H9 (cell line): Measurements from ENCODE around the gene METTL22. TPM values are rescaled to one million over a fixed set of nuclear protein-coding genes. Genes with fewer than 3 reads are reported as not detected.
A peak's percentile ranks its signal among the peaks of the same experiment; 100 is the strongest.

Source experiments
- DNase-seq: peaks from one replicate; pipeline ENCODE4 v3.0.0-alpha.2; 2017
- H2AFZ ChIP-seq: one replicate; pipeline ENCODE4 v1.6.1; 2013; ENCODE audit warnings: mild to moderate bottlenecking, low read length, control low read depth, moderate library complexity
- H2AK5ac ChIP-seq: 2 replicates; pipeline ENCODE4 v1.6.1; 2013; ENCODE audit warnings: low read length, control low read depth, mixed read lengths; ENCODE audit not compliant: insufficient read length
- H2BK120ac ChIP-seq: one replicate; pipeline ENCODE4 v1.6.1; 2013; ENCODE audit warnings: low read depth, mild to moderate bottlenecking, low read length, control low read depth, inconsistent platforms; ENCODE audit not compliant: poor library complexity, severe bottlenecking
- H2BK12ac ChIP-seq: 2 replicates; pipeline ENCODE4 v1.6.1; 2013; ENCODE audit warnings: low read length, control low read depth, mixed read lengths, low read depth; ENCODE audit not compliant: insufficient read length
- H2BK15ac ChIP-seq: 2 replicates; pipeline ENCODE4 v1.6.1; 2013; ENCODE audit warnings: low read depth, low read length, control low read depth
- H2BK20ac ChIP-seq: one replicate; pipeline ENCODE4 v1.6.1; 2013; ENCODE audit warnings: low read depth, mild to moderate bottlenecking, low read length, control low read depth, inconsistent platforms; ENCODE audit not compliant: poor library complexity, severe bottlenecking
- H2BK5ac ChIP-seq: 2 replicates; pipeline ENCODE4 v1.6.1; 2013; ENCODE audit warnings: low read length, control low read depth, mixed read lengths; ENCODE audit not compliant: insufficient read length
- H3K14ac ChIP-seq: 2 replicates; pipeline ENCODE4 v1.6.1; 2013; ENCODE audit warnings: low read length, control low read depth; ENCODE audit not compliant: insufficient read depth
- H3K18ac ChIP-seq: 2 replicates; pipeline ENCODE4 v1.6.1; 2013; ENCODE audit warnings: low read depth, mild to moderate bottlenecking, mixed read lengths, low read length, control low read depth; ENCODE audit not compliant: insufficient read length
- H3K23ac ChIP-seq: 2 replicates; pipeline ENCODE4 v1.6.1; 2013; ENCODE audit warnings: low read length, control low read depth, mixed read lengths, low read depth; ENCODE audit not compliant: insufficient read length
- H3K23me2 ChIP-seq: 2 replicates; pipeline ENCODE4 v1.6.1; 2013; ENCODE audit warnings: low read depth, mild to moderate bottlenecking, mixed read lengths, low read length, control low read depth; ENCODE audit not compliant: insufficient read length, poor library complexity, severe bottlenecking
- H3K27ac ChIP-seq: 2 replicates; pipeline ENCODE4 v1.5.1; 2013; ENCODE audit warnings: low read length, control low read depth, mixed read lengths, low read depth; ENCODE audit not compliant: insufficient read length
- H3K27me3 ChIP-seq: 2 replicates; pipeline ENCODE4 v1.6.1; 2013; ENCODE audit warnings: low read length, control low read depth, inconsistent platforms; ENCODE audit not compliant: insufficient read depth
- H3K4ac ChIP-seq: 2 replicates; pipeline ENCODE4 v1.6.1; 2013; ENCODE audit warnings: low read depth, mild to moderate bottlenecking, control low read depth, inconsistent platforms, low read length, moderate library complexity
- H3K4me1 ChIP-seq: 2 replicates; pipeline ENCODE4 v1.6.1; 2013; ENCODE audit warnings: low read length, control low read depth, inconsistent platforms; ENCODE audit not compliant: insufficient read depth
- H3K4me2 ChIP-seq: 2 replicates; pipeline ENCODE4 v1.6.1; 2013; ENCODE audit warnings: low read length, control low read depth, mixed read lengths; ENCODE audit not compliant: insufficient read length, insufficient read depth
- H3K56ac ChIP-seq: 2 replicates; pipeline ENCODE4 v1.6.1; 2013; ENCODE audit warnings: low read depth, mild to moderate bottlenecking, mixed read lengths, low read length, control low read depth; ENCODE audit not compliant: insufficient read length
- H3K79me1 ChIP-seq: 2 replicates; pipeline ENCODE4 v1.6.1; 2013; ENCODE audit warnings: low read depth, mild to moderate bottlenecking, moderate library complexity, low read length, control low read depth, inconsistent platforms; ENCODE audit not compliant: insufficient read depth, poor library complexity, severe bottlenecking
- H3K79me2 ChIP-seq: 2 replicates; pipeline ENCODE4 v1.6.1; 2013; ENCODE audit warnings: low read length, control low read depth, inconsistent platforms; ENCODE audit not compliant: insufficient read depth
- H3K9ac ChIP-seq: 2 replicates; pipeline ENCODE4 v1.6.1; 2013; ENCODE audit warnings: low read length, control low read depth, mixed read lengths; ENCODE audit not compliant: insufficient read length; ENCODE audit errors: extremely low read depth
- H3K9me3 ChIP-seq: one replicate; pipeline ENCODE4 v1.6.1; 2013; ENCODE audit warnings: low read depth, low read length, inconsistent platforms; ENCODE audit not compliant: control insufficient read depth
- H3T11ph ChIP-seq: one replicate; pipeline ENCODE4 v1.6.1; 2013; ENCODE audit warnings: mild to moderate bottlenecking, low read length, control low read depth, inconsistent platforms
- H4K20me1 ChIP-seq: one replicate; pipeline ENCODE4 v1.6.1; 2013; ENCODE audit not compliant: control insufficient read depth, insufficient read length, insufficient read depth
- H4K5ac ChIP-seq: 2 replicates; pipeline ENCODE4 v1.6.1; 2013; ENCODE audit warnings: low read depth, mild to moderate bottlenecking, mixed read lengths, low read length, control low read depth; ENCODE audit not compliant: insufficient read length
- H4K8ac ChIP-seq: replicated peaks from 2 replicates; pipeline ENCODE4 v1.6.1; 2013; ENCODE audit warnings: low read length, control low read depth, mixed read lengths, low read depth; ENCODE audit not compliant: insufficient read length
- H4K91ac ChIP-seq: 2 replicates; pipeline ENCODE4 v1.6.1; 2013; ENCODE audit warnings: low read depth, mild to moderate bottlenecking, moderate library complexity, mixed read lengths, low read length, control low read depth; ENCODE audit not compliant: insufficient read length
- H3K27ac Mint-ChIP-seq, 3 experiments: 2 replicates in 2 of 3; 3 replicates in 1 of 3; pipeline ENCODE4 v1.8.0; 2020 to 2021; ENCODE audit warnings: mixed read lengths in 3 of 3, mild to moderate bottlenecking in 1 of 3, moderate library complexity in 1 of 3
- H3K27me3 Mint-ChIP-seq: 2 replicates; pipeline ENCODE4 v1.8.0; 2021; ENCODE audit warnings: low read depth, mild to moderate bottlenecking, moderate library complexity, mixed read lengths
- H3K36me3 Mint-ChIP-seq, 3 experiments: 2 replicates in 2 of 3; 3 replicates in 1 of 3; pipeline ENCODE4 v1.8.0; 2020 to 2021; ENCODE audit warnings: low read depth in 3 of 3, mixed read lengths in 3 of 3; ENCODE audit not compliant: insufficient read depth in 1 of 3
- H3K4me1 Mint-ChIP-seq, 2 experiments: 2 replicates each; pipeline ENCODE4 v1.8.0; 2020; ENCODE audit warnings: mixed read lengths in 2 of 2
- H3K4me3 Mint-ChIP-seq, 2 experiments: 2 replicates in 1 of 2; 3 replicates in 1 of 2; pipeline ENCODE4 v1.8.0; 2020 to 2021; ENCODE audit warnings: mild to moderate bottlenecking in 2 of 2, mixed read lengths in 2 of 2, moderate library complexity in 1 of 2
- H3K9me3 Mint-ChIP-seq, 2 experiments: 2 replicates in 1 of 2; 3 replicates in 1 of 2; pipeline ENCODE4 v1.8.0; 2020; ENCODE audit warnings: mild to moderate bottlenecking in 2 of 2, mixed read lengths in 2 of 2, moderate library complexity in 1 of 2
- CTCF ChIP-seq: fragments of 200-600 bp; sonication (generic); conservative IDR thresholded peaks from 3 replicates; pipeline ENCODE4 v1.8.0; 2021; ENCODE audit warnings: antibody characterized with exemption, mild to moderate bottlenecking
- WGBS: extraction: QIAGEN DNeasy Blood & Tissue Kit; methylation state at CpG from one replicate; pipeline ENCODE4 v1.1.7; 2013; ENCODE audit warnings: missing lambda C conversion rate, low lambda C conversion rate, mixed read lengths; ENCODE audit not compliant: insufficient read length; ENCODE audit errors: extremely low coverage; 5-methylcytosine and 5-hydroxymethylcytosine counted together
- total RNA-seq: library from RNA; stranded (reverse); gene quantifications from 2 replicates; pipeline ENCODE4 v1.2.1, GENCODE V29; 2021

Gene METTL22
- total RNA-seq, 1 experiment from 2014 or later: 51.9 TPM

DNA sequence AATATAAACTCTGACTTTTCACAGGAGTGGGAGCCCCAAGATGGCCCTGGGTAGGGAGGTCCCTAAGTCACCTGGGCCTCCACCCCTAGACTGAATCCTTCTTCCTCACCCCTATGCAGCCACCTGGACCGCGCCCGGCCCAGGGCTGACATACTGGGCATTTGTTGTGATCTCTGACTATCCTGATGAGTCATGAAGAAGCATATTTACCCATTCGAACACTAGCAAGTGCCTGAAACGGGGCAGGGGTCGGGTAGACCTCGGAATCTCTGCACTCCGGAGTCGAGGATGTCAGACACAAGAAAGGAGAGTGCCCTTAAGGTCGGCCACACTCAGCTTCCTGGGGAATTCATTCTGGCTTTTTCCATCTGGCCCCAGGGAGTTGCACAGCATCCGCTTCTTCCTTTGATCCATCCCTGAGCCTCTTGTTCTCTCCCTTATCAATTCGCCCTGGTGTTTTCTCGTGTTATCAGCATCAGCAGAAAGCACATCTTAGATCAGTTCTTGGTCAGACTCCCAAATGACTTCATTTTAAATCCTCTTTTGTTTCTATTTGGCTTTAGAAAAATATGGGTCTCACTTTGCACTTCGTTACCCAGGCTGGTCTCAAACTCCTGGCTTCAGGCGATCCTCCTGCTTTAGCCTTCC lies 10.4 kb downstream of the METTL22 start:
- Histone ChIP-seq H2BK20ac (no peak overlapping the region), H3K4me1 (no peaks in the 10 kb centered on the region), H3K79me1 (no peaks in the 10 kb centered on the region), H3K23ac (no peak overlapping the region), H4K8ac (no peak overlapping the region), H3K27ac (no peak overlapping the region), H2BK15ac (no peak overlapping the region), H4K20me1 (no peaks in the 10 kb centered on the region), H3K23me2 (no peaks in the 10 kb centered on the region), H3K56ac (no peak overlapping the region), H2BK120ac (no peak overlapping the region), H3K9me3 (no peaks in the 10 kb centered on the region), H3K4ac (no peak overlapping the region), H2BK12ac (no peak overlapping the region), H3K9ac (no peak overlapping the region), H2AK5ac (no peak overlapping the region), H3K4me2 (no peak overlapping the region), H4K5ac (no peak overlapping the region), H2AFZ (no peak overlapping the region), H4K91ac (no peak overlapping the region), H3K79me2 (no peaks in the 10 kb centered on the region), H3K27me3 (no peaks in the 10 kb centered on the region), H3K18ac (no peak overlapping the region), H2BK5ac (no peak overlapping the region), H3T11ph (no peak overlapping the region), H3K14ac (no peak overlapping the region; the same call in 1 of the 2 replicates)
- WGBS: no CpG with 5 or more reads among the region's 15 CpGs
- no peak overlapping the region; a peak in 1 of 5 replicates for H3K4me3 Mint-ChIP-seq
- no peak for TF ChIP-seq CTCF
- H3K36me3 Mint-ChIP-seq: peaks cover 42 to 85% (median 77%) of the 10 kb centered on the region in 3 experiments
- no peaks in the 10 kb centered on the region for H3K9me3 Mint-ChIP-seq
- H3K27ac Mint-ChIP-seq: peak overlapping the region in 2 of 3 experiments; percentile 8 to 9; a peak in 2 of 7 replicates
- H3K27me3 Mint-ChIP-seq: no peaks in the 10 kb centered on the region
- H3K4me1 Mint-ChIP-seq: no peaks in the 10 kb centered on the region
- no peak for DNase-seq
